H1 (cell line): ENCODE results near the gene IFT80. TPM values are rescaled to one million over a fixed set of nuclear protein-coding genes. Genes with fewer than 3 reads are reported as not detected.

Source experiments
- BCL11A ChIP-seq, 2 experiments: IDR thresholded peaks; one replicate each; pipeline ENCODE4 v1.6.1; 2011; ENCODE audit warnings: low read depth in 2 of 2, low read length in 2 of 2, mild to moderate bottlenecking in 2 of 2
- polyA plus RNA-seq, 7 experiments: library from polyadenylated mRNA; depleted of rRNA in 3 of 7; stranded (reverse) in 5 of 7; unstranded in 2 of 7; fragments of >200 nt in 5 of 7; fragments of 200-250 nt in 2 of 7; gene quantifications; 1 replicate in 5 of 7; 2 replicates in 1 of 7; 4 replicates in 1 of 7; pipeline versions ENCODE4 v1.2.1 to v1.2.3, GENCODE V29; 2011 to 2013; ENCODE audit warnings: missing spikeins in 2 of 7, mixed read lengths in 2 of 7
- total RNA-seq: library from RNA; stranded (reverse); fragmentation: NEBNext Ultra II Directional; extraction: Animal tissue kit (Norgen Biotek cat#: 25700); gene quantifications from 2 replicates; pipeline ENCODE4 v1.2.1, GENCODE V29; 2021
- TF ChIP-seq, protein P1 (sequence below): fragments of 300-600 bp; sonication (generic); IDR thresholded peaks from 2 replicates; pipeline ENCODE4 v1.7.1; 2012; ENCODE audit warnings: low read length, moderate library complexity, mild to moderate bottlenecking, inconsistent platforms; ENCODE audit not compliant: insufficient replicate concordance

The IFT80 gene
- total and polyA plus RNA-seq, 2 of the 8 experiments (the other 6 are each of a cell fraction or from before 2014, with no cell fraction given): 7.2 to 25.9 TPM

DNA sequence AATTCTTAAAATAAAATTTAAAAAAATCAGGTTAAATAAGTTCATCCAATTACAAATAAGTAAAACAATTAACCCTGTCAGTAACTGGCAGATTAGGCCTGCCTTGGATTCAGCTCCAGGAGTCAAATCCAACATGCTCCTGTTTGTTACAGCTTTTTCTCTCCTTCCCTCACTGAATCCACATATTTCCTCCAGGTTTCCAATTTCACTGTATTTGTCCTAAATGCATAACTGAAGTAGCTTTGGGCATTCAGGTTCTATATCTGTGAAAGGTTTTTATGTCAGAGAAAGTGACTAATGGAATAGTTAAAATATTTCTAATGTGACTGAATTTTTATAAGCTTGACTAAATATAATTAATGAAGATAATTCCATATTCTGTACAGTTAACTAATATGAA lies 79.7 kb downstream of the IFT80 start (continued):
- TF ChIP-seq, protein P1, sequence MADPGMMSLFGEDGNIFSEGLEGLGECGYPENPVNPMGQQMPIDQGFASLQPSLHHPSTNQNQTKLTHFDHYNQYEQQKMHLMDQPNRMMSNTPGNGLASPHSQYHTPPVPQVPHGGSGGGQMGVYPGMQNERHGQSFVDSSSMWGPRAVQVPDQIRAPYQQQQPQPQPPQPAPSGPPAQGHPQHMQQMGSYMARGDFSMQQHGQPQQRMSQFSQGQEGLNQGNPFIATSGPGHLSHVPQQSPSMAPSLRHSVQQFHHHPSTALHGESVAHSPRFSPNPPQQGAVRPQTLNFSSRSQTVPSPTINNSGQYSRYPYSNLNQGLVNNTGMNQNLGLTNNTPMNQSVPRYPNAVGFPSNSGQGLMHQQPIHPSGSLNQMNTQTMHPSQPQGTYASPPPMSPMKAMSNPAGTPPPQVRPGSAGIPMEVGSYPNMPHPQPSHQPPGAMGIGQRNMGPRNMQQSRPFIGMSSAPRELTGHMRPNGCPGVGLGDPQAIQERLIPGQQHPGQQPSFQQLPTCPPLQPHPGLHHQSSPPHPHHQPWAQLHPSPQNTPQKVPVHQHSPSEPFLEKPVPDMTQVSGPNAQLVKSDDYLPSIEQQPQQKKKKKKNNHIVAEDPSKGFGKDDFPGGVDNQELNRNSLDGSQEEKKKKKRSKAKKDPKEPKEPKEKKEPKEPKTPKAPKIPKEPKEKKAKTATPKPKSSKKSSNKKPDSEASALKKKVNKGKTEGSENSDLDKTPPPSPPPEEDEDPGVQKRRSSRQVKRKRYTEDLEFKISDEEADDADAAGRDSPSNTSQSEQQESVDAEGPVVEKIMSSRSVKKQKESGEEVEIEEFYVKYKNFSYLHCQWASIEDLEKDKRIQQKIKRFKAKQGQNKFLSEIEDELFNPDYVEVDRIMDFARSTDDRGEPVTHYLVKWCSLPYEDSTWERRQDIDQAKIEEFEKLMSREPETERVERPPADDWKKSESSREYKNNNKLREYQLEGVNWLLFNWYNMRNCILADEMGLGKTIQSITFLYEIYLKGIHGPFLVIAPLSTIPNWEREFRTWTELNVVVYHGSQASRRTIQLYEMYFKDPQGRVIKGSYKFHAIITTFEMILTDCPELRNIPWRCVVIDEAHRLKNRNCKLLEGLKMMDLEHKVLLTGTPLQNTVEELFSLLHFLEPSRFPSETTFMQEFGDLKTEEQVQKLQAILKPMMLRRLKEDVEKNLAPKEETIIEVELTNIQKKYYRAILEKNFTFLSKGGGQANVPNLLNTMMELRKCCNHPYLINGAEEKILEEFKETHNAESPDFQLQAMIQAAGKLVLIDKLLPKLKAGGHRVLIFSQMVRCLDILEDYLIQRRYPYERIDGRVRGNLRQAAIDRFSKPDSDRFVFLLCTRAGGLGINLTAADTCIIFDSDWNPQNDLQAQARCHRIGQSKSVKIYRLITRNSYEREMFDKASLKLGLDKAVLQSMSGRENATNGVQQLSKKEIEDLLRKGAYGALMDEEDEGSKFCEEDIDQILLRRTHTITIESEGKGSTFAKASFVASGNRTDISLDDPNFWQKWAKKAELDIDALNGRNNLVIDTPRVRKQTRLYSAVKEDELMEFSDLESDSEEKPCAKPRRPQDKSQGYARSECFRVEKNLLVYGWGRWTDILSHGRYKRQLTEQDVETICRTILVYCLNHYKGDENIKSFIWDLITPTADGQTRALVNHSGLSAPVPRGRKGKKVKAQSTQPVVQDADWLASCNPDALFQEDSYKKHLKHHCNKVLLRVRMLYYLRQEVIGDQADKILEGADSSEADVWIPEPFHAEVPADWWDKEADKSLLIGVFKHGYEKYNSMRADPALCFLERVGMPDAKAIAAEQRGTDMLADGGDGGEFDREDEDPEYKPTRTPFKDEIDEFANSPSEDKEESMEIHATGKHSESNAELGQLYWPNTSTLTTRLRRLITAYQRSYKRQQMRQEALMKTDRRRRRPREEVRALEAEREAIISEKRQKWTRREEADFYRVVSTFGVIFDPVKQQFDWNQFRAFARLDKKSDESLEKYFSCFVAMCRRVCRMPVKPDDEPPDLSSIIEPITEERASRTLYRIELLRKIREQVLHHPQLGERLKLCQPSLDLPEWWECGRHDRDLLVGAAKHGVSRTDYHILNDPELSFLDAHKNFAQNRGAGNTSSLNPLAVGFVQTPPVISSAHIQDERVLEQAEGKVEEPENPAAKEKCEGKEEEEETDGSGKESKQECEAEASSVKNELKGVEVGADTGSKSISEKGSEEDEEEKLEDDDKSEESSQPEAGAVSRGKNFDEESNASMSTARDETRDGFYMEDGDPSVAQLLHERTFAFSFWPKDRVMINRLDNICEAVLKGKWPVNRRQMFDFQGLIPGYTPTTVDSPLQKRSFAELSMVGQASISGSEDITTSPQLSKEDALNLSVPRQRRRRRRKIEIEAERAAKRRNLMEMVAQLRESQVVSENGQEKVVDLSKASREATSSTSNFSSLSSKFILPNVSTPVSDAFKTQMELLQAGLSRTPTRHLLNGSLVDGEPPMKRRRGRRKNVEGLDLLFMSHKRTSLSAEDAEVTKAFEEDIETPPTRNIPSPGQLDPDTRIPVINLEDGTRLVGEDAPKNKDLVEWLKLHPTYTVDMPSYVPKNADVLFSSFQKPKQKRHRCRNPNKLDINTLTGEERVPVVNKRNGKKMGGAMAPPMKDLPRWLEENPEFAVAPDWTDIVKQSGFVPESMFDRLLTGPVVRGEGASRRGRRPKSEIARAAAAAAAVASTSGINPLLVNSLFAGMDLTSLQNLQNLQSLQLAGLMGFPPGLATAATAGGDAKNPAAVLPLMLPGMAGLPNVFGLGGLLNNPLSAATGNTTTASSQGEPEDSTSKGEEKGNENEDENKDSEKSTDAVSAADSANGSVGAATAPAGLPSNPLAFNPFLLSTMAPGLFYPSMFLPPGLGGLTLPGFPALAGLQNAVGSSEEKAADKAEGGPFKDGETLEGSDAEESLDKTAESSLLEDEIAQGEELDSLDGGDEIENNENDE: no peak
- TF ChIP-seq BCL11A (IDR thresholded peaks at IDR 0.05; ENCODE audit: low read depth in 2 of 2, low read length in 2 of 2): no peak
